Activated CD4-positive, alpha-beta T cell treated with anti-CD3 and anti-CD28 coated beads for 1 hour (primary cell): ENCODE results near the gene TMEM203.
A peak's percentile ranks its signal among the peaks of the same experiment; 100 is the strongest.
"Not testable (repeated sequence)": the region's sequence is repeated elsewhere in the genome, so short reads cannot be mapped to it uniquely, and the experiment has no call there.

ENCODE experiments used
- DNase-seq: peaks from one replicate; pipeline ENCODE4 v3.0.0-alpha.2; 2020

The TMEM203 gene

GRCh38 chr9:137241490-137242268, 36.2 kb upstream of the TMEM203 start:
- DNase-seq: peak; percentile 67

GRCh38 chr9:137240841-137241489, 35.5 kb upstream of the TMEM203 start, which contains the start of gene TUBB4B:
TUBB4B (plus strand) TSS chr9:137241287; CDS start chr9:137241361, 74 bp downstream.
- DNase-seq: peak; percentile 97

- DNase-seq: peak; percentile 57
These were observed 34.9 kb upstream of the TMEM203 start for GRCh38 chr9:137240318-137240840.

- not testable (repeated sequence) for DNase-seq
These were observed 34.2 kb upstream of the TMEM203 start for GRCh38 chr9:137239541-137240200.

- DNase-seq: no peak
These were observed 32.6 kb upstream of the TMEM203 start for GRCh38 chr9:137237759-137238726.

GRCh38 chr9:137236936-137237421, 31.5 kb upstream of the TMEM203 start:
- no peak for DNase-seq

- DNase-seq: peak; percentile 85
These were observed 30.9 kb upstream of the TMEM203 start for GRCh38 chr9:137236238-137236935.

GRCh38 chr9:137235424-137236237, 30.2 kb upstream of the TMEM203 start:
- no peak for DNase-seq

- no peak for DNase-seq
These were observed 29.4 kb upstream of the TMEM203 start for GRCh38 chr9:137234758-137235423.

- no peak for DNase-seq
These were observed 28.7 kb upstream of the TMEM203 start for GRCh38 chr9:137234055-137234697.

- no peak for DNase-seq
These were observed 27.9 kb upstream of the TMEM203 start for GRCh38 chr9:137233143-137233980.

GRCh38 chr9:137232510-137232909, 27.1 kb upstream of the TMEM203 start:
- no peak for DNase-seq

GRCh38 chr9:137232101-137232500, 26.7 kb upstream of the TMEM203 start:
- DNase-seq: no peak

- DNase-seq: no peak
These were observed 26.1 kb upstream of the TMEM203 start for GRCh38 chr9:137231372-137232039.

- no peak for DNase-seq
These were observed 25.4 kb upstream of the TMEM203 start, which contains the start of gene SLC34A3 for GRCh38 chr9:137230705-137231371. SLC34A3 (plus strand) TSS chr9:137230901; CDS start chr9:137231703, 802 bp downstream.

GRCh38 chr9:137229903-137230704, 24.7 kb upstream of the TMEM203 start:
- DNase-seq: no peak
